GM12878 (cell line): ENCODE results near the gene HSD17B12.

Source experiments
- CTCF ChIP-seq, 3 experiments: IDR thresholded peaks in 2 of 3; conservative IDR thresholded peaks in 1 of 3; 2 replicates each; pipeline ENCODE4 v1.5.1; 2011; ENCODE audit warnings: low read depth in 3 of 3, low read length in 3 of 3, mild to moderate bottlenecking in 3 of 3, control low read depth in 2 of 3, moderate library complexity in 2 of 3, inconsistent platforms in 1 of 3, mixed read lengths in 1 of 3; ENCODE audit not compliant: control insufficient read depth in 2 of 3, insufficient read depth in 1 of 3; ENCODE audit errors: extremely low read depth in 1 of 3
- EGR1 ChIP-seq, 2 experiments: IDR thresholded peaks; 1 replicate in 1 of 2; 2 replicates in 1 of 2; pipeline ENCODE4 v1.6.1; 2011 to 2012; ENCODE audit warnings: low read depth in 2 of 2, low read length in 2 of 2, borderline replicate concordance in 1 of 2, mild to moderate bottlenecking in 1 of 2, moderate library complexity in 1 of 2
- PML ChIP-seq: IDR thresholded peaks from 2 replicates; pipeline ENCODE4 v1.6.1; 2012; ENCODE audit warnings: low read length, inconsistent platforms
- RAD21 ChIP-seq: IDR thresholded peaks from 2 replicates; pipeline ENCODE4 v1.6.1; 2011; ENCODE audit warnings: mild to moderate bottlenecking, low read depth, low read length, moderate library complexity; ENCODE audit not compliant: insufficient read depth
- SP1 ChIP-seq: IDR thresholded peaks from one replicate; pipeline ENCODE4 v1.6.1; 2011; ENCODE audit warnings: low read depth, low read length
- TF ChIP-seq, protein P1 (sequence below): IDR thresholded peaks from 2 replicates; pipeline ENCODE4 v1.6.1; 2011; ENCODE audit warnings: low read depth, mild to moderate bottlenecking, low read length, moderate library complexity, borderline replicate concordance; ENCODE audit errors: extremely low read depth

DNA sequence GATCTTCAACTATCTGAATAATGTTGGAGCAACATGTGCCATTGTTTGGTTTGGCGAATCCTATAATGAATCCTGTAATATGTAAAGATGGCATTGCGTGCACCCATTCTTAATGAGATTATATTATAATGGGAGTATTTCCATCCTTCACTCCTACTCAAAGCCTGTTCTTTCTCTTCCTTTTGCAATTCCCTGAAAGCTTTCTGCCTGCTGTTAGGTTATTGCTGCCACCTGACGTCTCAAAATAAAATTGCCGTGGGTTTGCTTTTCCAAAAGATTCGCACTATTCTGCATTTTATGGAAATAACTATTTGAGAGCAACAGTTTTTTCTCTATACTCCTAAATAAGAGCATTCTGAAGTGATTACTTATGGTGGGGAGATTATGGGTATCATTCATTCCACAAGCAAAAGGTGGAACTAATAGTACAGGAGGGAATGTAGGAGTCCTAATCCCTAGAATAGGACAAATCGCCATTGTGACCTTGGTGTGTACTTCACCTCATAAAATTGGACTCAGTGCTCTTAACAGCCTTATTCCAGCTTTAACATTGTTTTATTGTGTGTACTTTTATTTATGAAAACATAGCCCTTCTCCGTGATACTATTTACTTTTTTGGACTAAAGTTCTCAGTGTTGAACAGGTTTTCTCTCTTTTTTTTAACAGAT, 130.5 kb downstream of the HSD17B12 start:
- no peak for TF ChIP-seq CTCF (IDR thresholded peaks at IDR 0.05 in 2 of 3, conservative IDR thresholded peaks at IDR 0.05 in 1 of 3; ENCODE audit: control insufficient read depth in 2 of 3, extremely low read depth in 1 of 3, insufficient read depth in 1 of 3, low read depth in 3 of 3, low read length in 3 of 3)
- no peak for TF ChIP-seq EGR1 (IDR thresholded peaks at IDR 0.05; ENCODE audit: borderline replicate concordance in 1 of 2, low read depth in 2 of 2, low read length in 2 of 2)
- TF ChIP-seq, protein P1, sequence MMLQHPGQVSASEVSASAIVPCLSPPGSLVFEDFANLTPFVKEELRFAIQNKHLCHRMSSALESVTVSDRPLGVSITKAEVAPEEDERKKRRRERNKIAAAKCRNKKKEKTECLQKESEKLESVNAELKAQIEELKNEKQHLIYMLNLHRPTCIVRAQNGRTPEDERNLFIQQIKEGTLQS = no peak
- TF ChIP-seq SP1 = no peak
- TF ChIP-seq PML = no peak
- no peak for TF ChIP-seq RAD21
